Activated T-cell treated with anti-CD3 and anti-CD28 coated beads for 1 hour (primary cell): ENCODE data around the gene CD300E.

ENCODE experiments used
- DNase-seq: peaks from one replicate; pipeline ENCODE4 v3.0.0-alpha.2; 2020; ENCODE audit warnings: low read depth

Gene CD300E

GRCh38 chr17:74565126-74565525, 58.4 kb downstream of the CD300E start:
- DNase-seq: no peak

DNA sequence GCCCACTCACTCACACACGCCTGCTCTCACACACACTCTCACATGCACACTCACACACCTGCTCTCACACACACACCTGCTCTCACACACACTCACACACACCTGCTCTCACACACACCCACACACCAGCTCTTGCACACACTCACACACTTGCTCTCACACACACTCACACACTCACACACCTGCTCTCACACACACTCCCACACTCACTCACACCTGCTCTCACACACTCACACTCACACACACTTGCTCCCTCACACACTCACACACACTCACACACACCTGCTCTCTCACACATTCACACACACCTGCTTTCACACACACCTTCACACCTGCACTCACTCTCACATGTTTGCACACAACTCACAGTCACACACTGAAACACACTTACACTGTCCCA, 60.2 kb downstream of the CD300E start:
- no peak for DNase-seq

DNA sequence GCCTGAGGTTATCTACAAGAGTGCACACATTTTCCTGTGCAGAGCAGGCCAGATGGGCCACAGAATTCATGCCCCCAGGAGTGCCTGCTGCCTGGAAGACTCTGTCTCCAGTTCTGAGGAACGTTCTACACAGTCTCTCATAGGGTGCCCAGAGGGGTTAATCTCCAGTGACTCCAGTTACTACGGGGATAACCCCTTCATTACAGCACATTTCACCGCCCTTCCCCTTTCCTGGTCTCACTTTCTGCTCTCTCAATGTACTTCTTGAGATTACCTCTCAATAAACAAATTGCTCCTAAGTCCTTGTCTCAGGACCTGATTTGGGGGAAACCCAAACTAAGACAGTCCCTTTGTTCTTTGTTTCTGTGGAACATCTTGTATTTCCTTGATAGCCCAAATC, 62.0 kb downstream of the CD300E start:
- DNase-seq: no peak
